ENCODE data around the gene STAT4.
A peak's percentile ranks its signal among the peaks of the same experiment; 100 is the strongest.

Gene STAT4

GRCh38 chr2:191151331-191151730 is 537 bp upstream of the STAT4 start:
- Histone ChIP-seq H3K4me1 (ENCODE audit: insufficient read depth, low read length) (peaks cover 5% of the 10 kb centered on the region), H2AFZ (ENCODE audit: low read depth, low read length) (no peak overlapping the region), H3K4me3 (ENCODE audit: low read length) (no peak overlapping the region), H3K36me3 (ENCODE audit: insufficient read depth, low read length) (no peaks in the 10 kb centered on the region), H3K9me3 (ENCODE audit: low read length) (no peaks in the 10 kb centered on the region), H3K27me3 (ENCODE audit: insufficient read depth, low read length) (peaks cover 6% of the 10 kb centered on the region)

GRCh38 chr2:191150230-191150599 is 579 bp downstream of the STAT4 start:
- H3K36me3 ChIP-seq (ENCODE audit: insufficient read depth, low read length), result no peaks in the 10 kb centered on the region
- H3K27me3 ChIP-seq (ENCODE audit: insufficient read depth, low read length), result peaks cover 6% of the 10 kb centered on the region
- H2AFZ ChIP-seq (ENCODE audit: low read depth, low read length), result peak overlapping the region; percentile 35
- H3K4me1 ChIP-seq (ENCODE audit: insufficient read depth, low read length), result peaks cover 5% of the 10 kb centered on the region
- peak overlapping the region; percentile 22 for H3K4me3 ChIP-seq (ENCODE audit: low read length)
- no peaks in the 10 kb centered on the region for H3K9me3 ChIP-seq (ENCODE audit: low read length)

- no peaks in the 10 kb centered on the region for H3K36me3 ChIP-seq (ENCODE audit: insufficient read depth, low read length)
- H3K27me3 ChIP-seq (ENCODE audit: insufficient read depth, low read length), result peaks cover 6% of the 10 kb centered on the region
- H3K4me1 ChIP-seq (ENCODE audit: insufficient read depth, low read length), result peaks cover 5% of the 10 kb centered on the region
- no peak overlapping the region for H3K4me3 ChIP-seq (ENCODE audit: low read length)
- no peaks in the 10 kb centered on the region for H3K9me3 ChIP-seq (ENCODE audit: low read length)
- H2AFZ ChIP-seq (ENCODE audit: low read depth, low read length), result no peak overlapping the region
These were observed 1.4 kb downstream of the STAT4 start for GRCh38 chr2:191149391-191149790.

GRCh38 chr2:191148791-191149190 is 2.0 kb downstream of the STAT4 start:
- Histone ChIP-seq H3K27me3 (ENCODE audit: insufficient read depth, low read length) (peaks cover 6% of the 10 kb centered on the region), H3K4me1 (ENCODE audit: insufficient read depth, low read length) (peaks cover 5% of the 10 kb centered on the region), H3K9me3 (ENCODE audit: low read length) (no peaks in the 10 kb centered on the region), H2AFZ (ENCODE audit: low read depth, low read length) (no peak overlapping the region), H3K36me3 (ENCODE audit: insufficient read depth, low read length) (no peaks in the 10 kb centered on the region), H3K4me3 (ENCODE audit: low read length) (no peak overlapping the region)

GRCh38 chr2:191148281-191148680 is 2.5 kb downstream of the STAT4 start:
- no peaks in the 10 kb centered on the region for H3K36me3 ChIP-seq (ENCODE audit: insufficient read depth, low read length)
- peaks cover 5% of the 10 kb centered on the region for H3K4me1 ChIP-seq (ENCODE audit: insufficient read depth, low read length)
- no peak overlapping the region for H2AFZ ChIP-seq (ENCODE audit: low read depth, low read length)
- no peaks in the 10 kb centered on the region for H3K9me3 ChIP-seq (ENCODE audit: low read length)
- H3K27me3 ChIP-seq (ENCODE audit: insufficient read depth, low read length), result peaks cover 6% of the 10 kb centered on the region
- H3K4me3 ChIP-seq (ENCODE audit: low read length), result no peak overlapping the region

GRCh38 chr2:191145769-191146471 is 4.9 kb downstream of the STAT4 start:
- peaks cover 5% of the 10 kb centered on the region for H3K4me1 ChIP-seq (ENCODE audit: insufficient read depth, low read length)
- no peak overlapping the region for H2AFZ ChIP-seq (ENCODE audit: low read depth, low read length)
- H3K9me3 ChIP-seq (ENCODE audit: low read length), result no peaks in the 10 kb centered on the region
- H3K4me3 ChIP-seq (ENCODE audit: low read length), result no peak overlapping the region
- no peaks in the 10 kb centered on the region for H3K36me3 ChIP-seq (ENCODE audit: insufficient read depth, low read length)
- H3K27me3 ChIP-seq (ENCODE audit: insufficient read depth, low read length), result peaks cover 3% of the 10 kb centered on the region

GRCh38 chr2:191144217-191144616 is 6.6 kb downstream of the STAT4 start:
- Histone ChIP-seq H3K36me3 (ENCODE audit: insufficient read depth, low read length) (no peaks in the 10 kb centered on the region), H3K4me3 (ENCODE audit: low read length) (no peak overlapping the region), H3K27me3 (ENCODE audit: insufficient read depth, low read length) (peaks cover 2% of the 10 kb centered on the region), H2AFZ (ENCODE audit: low read depth, low read length) (no peak overlapping the region), H3K4me1 (ENCODE audit: insufficient read depth, low read length) (no peaks in the 10 kb centered on the region), H3K9me3 (ENCODE audit: low read length) (no peaks in the 10 kb centered on the region)

- Histone ChIP-seq H3K9me3 (ENCODE audit: low read length) (no peaks in the 10 kb centered on the region), H2AFZ (ENCODE audit: low read depth, low read length) (no peak overlapping the region)
These were observed 7.0 kb downstream of the STAT4 start for GRCh38 chr2:191143791-191144190.

GRCh38 chr2:191128911-191129304 is 21.9 kb downstream of the STAT4 start:
- H3K4me3 ChIP-seq (ENCODE audit: low read length), result no peak overlapping the region
- H3K4me1 ChIP-seq (ENCODE audit: insufficient read depth, low read length), result no peaks in the 10 kb centered on the region
- H3K9me3 ChIP-seq (ENCODE audit: low read length), result no peaks in the 10 kb centered on the region
- H3K27me3 ChIP-seq (ENCODE audit: insufficient read depth, low read length), result no peaks in the 10 kb centered on the region
- H3K36me3 ChIP-seq (ENCODE audit: insufficient read depth, low read length), result no peaks in the 10 kb centered on the region
- no peak overlapping the region for H2AFZ ChIP-seq (ENCODE audit: low read depth, low read length)

More at GRCh38 chr2:191143791-191144190, 7.0 kb downstream of the STAT4 start:
- Histone ChIP-seq H3K27me3 (ENCODE audit: insufficient read depth, low read length) (peaks cover 2% of the 10 kb centered on the region), H3K36me3 (ENCODE audit: insufficient read depth, low read length) (no peaks in the 10 kb centered on the region), H3K4me1 (ENCODE audit: insufficient read depth, low read length) (no peaks in the 10 kb centered on the region), H3K4me3 (ENCODE audit: low read length) (no peak overlapping the region)

- Histone ChIP-seq H3K4me1 (ENCODE audit: insufficient read depth, low read length) (no peaks in the 10 kb centered on the region), H3K9me3 (ENCODE audit: low read length) (no peaks in the 10 kb centered on the region), H3K4me3 (ENCODE audit: low read length) (no peak overlapping the region)
These were observed 22.5 kb downstream of the STAT4 start for GRCh38 chr2:191128172-191128910.

GRCh38 chr2:191127235-191127634 is 23.6 kb downstream of the STAT4 start:
- Histone ChIP-seq H2AFZ (ENCODE audit: low read depth, low read length) (no peak overlapping the region), H3K9me3 (ENCODE audit: low read length) (no peaks in the 10 kb centered on the region), H3K4me3 (ENCODE audit: low read length) (no peak overlapping the region), H3K36me3 (ENCODE audit: insufficient read depth, low read length) (no peaks in the 10 kb centered on the region), H3K4me1 (ENCODE audit: insufficient read depth, low read length) (no peaks in the 10 kb centered on the region), H3K27me3 (ENCODE audit: insufficient read depth, low read length) (no peaks in the 10 kb centered on the region)

More at GRCh38 chr2:191128172-191128910, 22.5 kb downstream of the STAT4 start:
- Histone ChIP-seq H3K27me3 (ENCODE audit: insufficient read depth, low read length) (no peaks in the 10 kb centered on the region), H2AFZ (ENCODE audit: low read depth, low read length) (no peak overlapping the region), H3K36me3 (ENCODE audit: insufficient read depth, low read length) (no peaks in the 10 kb centered on the region)

- no peaks in the 10 kb centered on the region for H3K27me3 ChIP-seq (ENCODE audit: insufficient read depth, low read length)
- H2AFZ ChIP-seq (ENCODE audit: low read depth, low read length), result no peak overlapping the region
- H3K4me1 ChIP-seq (ENCODE audit: insufficient read depth, low read length), result no peaks in the 10 kb centered on the region
- no peaks in the 10 kb centered on the region for H3K36me3 ChIP-seq (ENCODE audit: insufficient read depth, low read length)
- H3K4me3 ChIP-seq (ENCODE audit: low read length), result no peak overlapping the region
- no peaks in the 10 kb centered on the region for H3K9me3 ChIP-seq (ENCODE audit: low read length)
These were observed 24.3 kb downstream of the STAT4 start for GRCh38 chr2:191126386-191127085.

GRCh38 chr2:191125646-191126045 is 25.1 kb downstream of the STAT4 start:
- Histone ChIP-seq H3K4me3 (ENCODE audit: low read length) (no peak overlapping the region), H3K27me3 (ENCODE audit: insufficient read depth, low read length) (no peaks in the 10 kb centered on the region), H3K36me3 (ENCODE audit: insufficient read depth, low read length) (no peaks in the 10 kb centered on the region), H2AFZ (ENCODE audit: low read depth, low read length) (no peak overlapping the region), H3K4me1 (ENCODE audit: insufficient read depth, low read length) (no peaks in the 10 kb centered on the region), H3K9me3 (ENCODE audit: low read length) (no peaks in the 10 kb centered on the region)
